ENCODE results near the gene ERAL1. TPM values are rescaled to one million over a fixed set of nuclear protein-coding genes. Genes with fewer than 3 reads are reported as not detected.
A peak's percentile ranks its signal among the peaks of the same experiment; 100 is the strongest.
"Not testable (repeated sequence)": the region's sequence is repeated elsewhere in the genome, so short reads cannot be mapped to it uniquely, and the experiment has no call there.

Gene ERAL1
- total and polyA plus RNA-seq, 2 donors: 19.7 to 30.3 TPM

- WGBS: 58% methylated on average over 6 of the region's 6 CpGs
- Histone ChIP-seq H3K9me3 (ENCODE audit: control insufficient read depth in 2 of 2, insufficient read depth in 1 of 2, low read length in 1 of 2) (no peaks in the 10 kb centered on the region), H3K4me3 (ENCODE audit: low read length in 2 of 2) (no peak overlapping the region), H3K4me1 (ENCODE audit: control insufficient read depth in 2 of 2, insufficient read depth in 2 of 2, low read length in 2 of 2) (peaks cover 6 to 7% of the 10 kb centered on the region in 2 donors), H3K27me3 (ENCODE audit: control insufficient read depth in 2 of 2, insufficient read depth in 1 of 2, low read length in 1 of 2) (no peaks in the 10 kb centered on the region), H3K27ac (ENCODE audit: low read depth in 1 of 2, low read length in 1 of 2) (peak overlapping the region; percentile 69 to 81), H3K36me3 (ENCODE audit: control insufficient read depth in 2 of 2, insufficient read depth in 2 of 2, low read length in 1 of 2) (no peaks in the 10 kb centered on the region)
- DNase-seq (ENCODE audit: low read depth in 6 of 9, low spot score in 9 of 9): peak in 4 of 9 donors; percentile 11 to 64 (median 26)
These were observed 16.3 kb downstream of the ERAL1 start for GRCh38 chr17:28871056-28871579.

DNA sequence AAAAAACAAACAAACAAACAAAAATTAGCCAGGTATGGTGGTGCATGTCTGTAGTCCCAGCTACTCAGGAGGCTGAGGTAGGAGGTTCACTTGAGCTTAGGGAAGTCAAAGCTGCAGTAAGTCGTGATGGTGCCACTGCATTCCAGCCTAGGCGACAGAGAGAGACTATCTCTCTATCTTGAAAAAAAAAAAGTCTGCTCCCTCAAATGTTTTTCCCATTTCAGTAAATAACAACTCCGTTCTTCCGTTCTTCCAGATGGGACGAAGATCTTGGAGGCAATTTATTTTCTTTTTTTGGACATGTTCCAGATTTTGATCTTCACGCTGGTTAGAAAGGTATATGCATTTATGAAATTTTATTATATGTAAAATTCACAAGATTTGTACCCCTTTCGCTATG lies 19.0 kb downstream of the ERAL1 start:
- Histone ChIP-seq H3K36me3 (ENCODE audit: control insufficient read depth in 2 of 2, insufficient read depth in 2 of 2, low read length in 1 of 2) (peaks cover 2% of the 10 kb centered on the region in 2 donors), H3K4me1 (ENCODE audit: control insufficient read depth in 2 of 2, insufficient read depth in 2 of 2, low read length in 2 of 2) (peaks cover 6 to 7% of the 10 kb centered on the region in 2 donors), H3K27ac (ENCODE audit: low read depth in 1 of 2, low read length in 1 of 2) (no peak overlapping the region), H3K27me3 (ENCODE audit: control insufficient read depth in 2 of 2, insufficient read depth in 1 of 2, low read length in 1 of 2) (no peaks in the 10 kb centered on the region), H3K4me3 (ENCODE audit: low read length in 2 of 2) (no peak overlapping the region), H3K9me3 (ENCODE audit: control insufficient read depth in 2 of 2, insufficient read depth in 1 of 2, low read length in 1 of 2) (no peaks in the 10 kb centered on the region)
- 98% methylated on average over 7 of the region's 7 CpGs for WGBS
- no peak for DNase-seq (ENCODE audit: low read depth in 6 of 9, low spot score in 9 of 9)

DNA sequence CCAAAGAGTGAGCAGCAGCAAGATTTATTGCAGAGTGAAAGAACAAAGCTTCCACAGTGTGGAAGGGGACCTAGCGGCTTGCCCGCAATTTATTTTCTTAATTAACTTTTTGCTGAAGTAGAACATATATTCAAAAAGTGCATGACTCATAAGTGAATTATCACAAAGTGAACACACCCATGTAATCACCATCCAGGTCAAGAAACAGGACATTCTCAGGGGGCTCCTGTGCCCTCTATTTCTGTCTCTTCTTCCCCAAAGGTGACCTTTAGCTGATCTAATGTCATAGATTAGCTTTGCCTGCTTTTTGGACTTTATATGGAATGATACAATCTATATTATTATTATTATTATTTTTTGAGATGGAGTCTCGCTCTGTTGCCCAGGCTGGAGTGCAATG lies 19.9 kb downstream of the ERAL1 start:
- Histone ChIP-seq H3K4me1 (ENCODE audit: control insufficient read depth in 2 of 2, insufficient read depth in 2 of 2, low read length in 2 of 2) (peaks cover 6 to 7% of the 10 kb centered on the region in 2 donors), H3K27me3 (ENCODE audit: control insufficient read depth in 2 of 2, insufficient read depth in 1 of 2, low read length in 1 of 2) (no peaks in the 10 kb centered on the region), H3K9me3 (ENCODE audit: control insufficient read depth in 2 of 2, insufficient read depth in 1 of 2, low read length in 1 of 2) (no peaks in the 10 kb centered on the region), H3K36me3 (ENCODE audit: control insufficient read depth in 2 of 2, insufficient read depth in 2 of 2, low read length in 1 of 2) (peaks cover 10 to 11% of the 10 kb centered on the region in 2 donors), H3K4me3 (ENCODE audit: low read length in 2 of 2) (no peak overlapping the region), H3K27ac (ENCODE audit: low read depth in 1 of 2, low read length in 1 of 2) (no peak overlapping the region)
- DNase-seq (ENCODE audit: low read depth in 6 of 9, low spot score in 9 of 9): no peak
- 97% methylated on average over 3 of the region's 3 CpGs for WGBS

GRCh38 chr17:28875848-28876550 lies 21.2 kb downstream of the ERAL1 start:
- Histone ChIP-seq H3K4me1 (ENCODE audit: control insufficient read depth in 2 of 2, insufficient read depth in 2 of 2, low read length in 2 of 2) (peaks cover 4 to 5% of the 10 kb centered on the region in 2 donors), H3K36me3 (ENCODE audit: control insufficient read depth in 2 of 2, insufficient read depth in 2 of 2, low read length in 1 of 2) (peaks cover 23% of the 10 kb centered on the region in 2 donors), H3K27me3 (ENCODE audit: control insufficient read depth in 2 of 2, insufficient read depth in 1 of 2, low read length in 1 of 2) (no peaks in the 10 kb centered on the region), H3K27ac (ENCODE audit: low read depth in 1 of 2, low read length in 1 of 2) (no peak overlapping the region), H3K9me3 (ENCODE audit: control insufficient read depth in 2 of 2, insufficient read depth in 1 of 2, low read length in 1 of 2) (no peaks in the 10 kb centered on the region), H3K4me3 (ENCODE audit: low read length in 2 of 2) (no peak overlapping the region)
- 72% methylated on average over 1 of the region's 1 CpG for WGBS
- no peak for DNase-seq (ENCODE audit: low read depth in 6 of 9, low spot score in 9 of 9)

- H3K27me3 ChIP-seq (ENCODE audit: control insufficient read depth in 2 of 2, insufficient read depth in 1 of 2, low read length in 1 of 2); H3K27ac ChIP-seq (ENCODE audit: low read depth in 1 of 2, low read length in 1 of 2); H3K4me1 ChIP-seq (ENCODE audit: control insufficient read depth in 2 of 2, insufficient read depth in 2 of 2, low read length in 2 of 2); H3K9me3 ChIP-seq (ENCODE audit: control insufficient read depth in 2 of 2, insufficient read depth in 1 of 2, low read length in 1 of 2); H3K4me3 ChIP-seq (ENCODE audit: low read length in 2 of 2); DNase-seq (ENCODE audit: low read depth in 6 of 9, low spot score in 9 of 9): not testable (repeated sequence)
- peaks cover 35 to 36% of the 10 kb centered on the region in 2 donors for H3K36me3 ChIP-seq (ENCODE audit: control insufficient read depth in 2 of 2, insufficient read depth in 2 of 2, low read length in 1 of 2)
- WGBS: 99% methylated on average over 6 of the region's 6 CpGs
These were observed 22.4 kb downstream of the ERAL1 start for GRCh38 chr17:28877150-28877711.

- Histone ChIP-seq H3K4me3 (ENCODE audit: low read length in 2 of 2) (no peak overlapping the region), H3K27ac (ENCODE audit: low read depth in 1 of 2, low read length in 1 of 2) (no peak overlapping the region), H3K9me3 (ENCODE audit: control insufficient read depth in 2 of 2, insufficient read depth in 1 of 2, low read length in 1 of 2) (no peaks in the 10 kb centered on the region), H3K27me3 (ENCODE audit: control insufficient read depth in 2 of 2, insufficient read depth in 1 of 2, low read length in 1 of 2) (no peaks in the 10 kb centered on the region), H3K36me3 (ENCODE audit: control insufficient read depth in 2 of 2, insufficient read depth in 2 of 2, low read length in 1 of 2) (peaks cover 43 to 46% of the 10 kb centered on the region in 2 donors), H3K4me1 (ENCODE audit: control insufficient read depth in 2 of 2, insufficient read depth in 2 of 2, low read length in 2 of 2) (no peaks in the 10 kb centered on the region)
- no peak for DNase-seq (ENCODE audit: low read depth in 6 of 9, low spot score in 9 of 9)
- WGBS: 95% methylated on average over 2 of the region's 2 CpGs
These were observed 23.5 kb downstream of the ERAL1 start for GRCh38 chr17:28878158-28878910.

GRCh38 chr17:28878981-28879380 lies 24.2 kb downstream of the ERAL1 start:
- no peaks in the 10 kb centered on the region for H3K27me3 ChIP-seq (ENCODE audit: control insufficient read depth in 2 of 2, insufficient read depth in 1 of 2, low read length in 1 of 2)
- 98% methylated on average over 4 of the region's 4 CpGs for WGBS
- DNase-seq (ENCODE audit: low read depth in 6 of 9, low spot score in 9 of 9): no peak

DNA sequence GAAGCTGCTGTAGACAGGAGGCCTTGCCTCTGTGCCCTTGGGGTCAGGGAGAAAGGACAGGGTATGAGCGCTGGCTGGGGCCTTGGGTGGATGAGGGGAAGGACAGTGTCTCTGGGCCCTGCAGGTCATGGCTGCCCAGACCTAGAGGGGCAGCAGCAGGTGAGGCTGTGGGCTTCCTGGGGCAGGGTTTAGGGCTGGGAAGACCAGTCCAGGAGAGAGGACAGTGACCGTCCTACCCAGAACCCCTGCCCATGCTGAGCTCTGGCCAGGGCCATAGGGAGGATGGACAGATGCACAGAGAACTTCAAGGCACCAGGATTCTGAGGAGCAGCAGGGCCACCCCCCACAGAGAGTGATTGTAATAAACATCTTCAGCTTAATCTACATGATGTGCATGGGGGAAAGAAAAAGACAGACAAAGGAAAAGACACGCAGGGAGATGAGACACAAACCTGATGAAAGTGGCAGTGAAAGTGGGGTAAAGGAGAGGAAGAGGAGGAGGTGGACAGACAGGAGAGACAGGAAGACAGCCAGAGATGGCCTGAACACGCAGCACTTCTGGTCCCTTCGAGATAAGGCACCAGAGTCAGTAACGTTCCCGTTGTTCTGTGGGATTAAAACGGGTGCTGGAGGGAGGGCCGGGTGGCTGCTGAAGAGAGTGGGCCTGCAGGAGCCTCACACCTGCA lies 25.2 kb downstream of the ERAL1 start:
- H3K4me3 ChIP-seq (ENCODE audit: low read length in 2 of 2): no peak overlapping the region
- no peaks in the 10 kb centered on the region for H3K9me3 ChIP-seq (ENCODE audit: control insufficient read depth in 2 of 2, insufficient read depth in 1 of 2, low read length in 1 of 2)
- H3K4me1 ChIP-seq (ENCODE audit: control insufficient read depth in 2 of 2, insufficient read depth in 2 of 2, low read length in 2 of 2): no peaks in the 10 kb centered on the region
- DNase-seq (ENCODE audit: low read depth in 6 of 9, low spot score in 9 of 9): no peak
- 85% methylated on average over 9 of the region's 9 CpGs for whole genome bisulfite sequencing
- H3K36me3 ChIP-seq (ENCODE audit: control insufficient read depth in 2 of 2, insufficient read depth in 2 of 2, low read length in 1 of 2): peaks cover 49 to 52% of the 10 kb centered on the region in 2 donors
- H3K27me3 ChIP-seq (ENCODE audit: control insufficient read depth in 2 of 2, insufficient read depth in 1 of 2, low read length in 1 of 2): no peaks in the 10 kb centered on the region
- H3K27ac ChIP-seq (ENCODE audit: low read depth in 1 of 2, low read length in 1 of 2): no peak overlapping the region

More at GRCh38 chr17:28878981-28879380, 24.2 kb downstream of the ERAL1 start:
- Histone ChIP-seq H3K4me1 (ENCODE audit: control insufficient read depth in 2 of 2, insufficient read depth in 2 of 2, low read length in 2 of 2) (no peaks in the 10 kb centered on the region), H3K36me3 (ENCODE audit: control insufficient read depth in 2 of 2, insufficient read depth in 2 of 2, low read length in 1 of 2) (peaks cover 44 to 49% of the 10 kb centered on the region in 2 donors), H3K4me3 (ENCODE audit: low read length in 2 of 2) (no peak overlapping the region), H3K9me3 (ENCODE audit: control insufficient read depth in 2 of 2, insufficient read depth in 1 of 2, low read length in 1 of 2) (no peaks in the 10 kb centered on the region), H3K27ac (ENCODE audit: low read depth in 1 of 2, low read length in 1 of 2) (no peak overlapping the region)

All from thymus (tissue), 11 donors.